LNCaP clone FGC (cell line): ENCODE data around the gene BACH2.

Source experiments
- DNase-seq: peaks from one replicate; pipeline ENCODE4 v3.0.0-alpha.2; 2011; ENCODE audit warnings: low read depth
- H3K4me3 ChIP-seq: 2 replicates; pipeline ENCODE4 v1.5.1; 2011; ENCODE audit warnings: mild to moderate bottlenecking, low read depth, low read length, control low read depth
- CTCF ChIP-seq: IDR thresholded peaks from 2 replicates; pipeline ENCODE4 v1.5.1; 2012; ENCODE audit warnings: mild to moderate bottlenecking; ENCODE audit not compliant: control insufficient read depth, insufficient read depth; ENCODE audit errors: extremely low read depth

BACH2 gene

GRCh38 chr6:90178384-90178855 lies 118.2 kb downstream of the BACH2 start:
- no peak overlapping the region for H3K4me3 ChIP-seq
- TF ChIP-seq CTCF: no peak
- no peak for DNase-seq

- no peak overlapping the region for H3K4me3 ChIP-seq
- no peak for TF ChIP-seq CTCF
- no peak for DNase-seq
Measured at GRCh38 chr6:90177544-90178383, 118.9 kb downstream of the BACH2 start.

- TF ChIP-seq CTCF: no peak
- no peak overlapping the region for H3K4me3 ChIP-seq
- DNase-seq: no peak
Measured at GRCh38 chr6:90175627-90176538, 120.8 kb downstream of the BACH2 start.

GRCh38 chr6:90173262-90173925 lies 123.2 kb downstream of the BACH2 start:
- no peak overlapping the region for H3K4me3 ChIP-seq
- no peak for DNase-seq
- no peak for TF ChIP-seq CTCF

- no peak for TF ChIP-seq CTCF
- no peak overlapping the region for H3K4me3 ChIP-seq
- DNase-seq: no peak
Measured at GRCh38 chr6:90170601-90171000, 126.0 kb downstream of the BACH2 start.

GRCh38 chr6:90169374-90169773 lies 127.3 kb downstream of the BACH2 start:
- no peak overlapping the region for H3K4me3 ChIP-seq
- DNase-seq: no peak
- no peak for TF ChIP-seq CTCF
